ENCODE measurements around the gene MCMBP.

Gene MCMBP

DNA sequence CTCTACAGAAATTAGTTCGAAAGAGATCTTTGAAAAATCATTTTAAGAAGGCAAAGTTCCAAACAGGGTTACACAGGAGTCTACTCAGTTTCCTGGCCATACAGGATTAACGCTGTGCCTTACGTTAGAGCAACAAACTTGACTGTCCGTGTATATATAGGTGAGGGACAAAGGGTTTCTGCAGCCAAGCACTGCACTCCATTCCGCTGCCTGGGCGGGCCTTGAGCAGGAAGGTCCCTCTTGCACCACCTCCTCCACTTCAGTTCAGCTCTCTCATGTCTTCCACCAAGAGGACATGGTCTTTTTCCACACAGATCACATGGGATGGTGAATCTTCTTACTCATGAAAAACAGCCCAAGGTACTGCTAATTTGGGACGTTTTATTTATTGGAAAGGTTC is 43.2 kb downstream of the MCMBP start:
- 100% methylated on average over 5 of the region's 7 CpGs for WGBS, 2 experiments (ENCODE audit: insufficient coverage in 2 of 2)
- no peak overlapping the region for H3K27ac ChIP-seq (ENCODE audit: low read depth, low read length, severe bottlenecking)
- peaks cover 2% of the 10 kb centered on the region for H3K4me1 ChIP-seq (ENCODE audit: control insufficient read depth, insufficient read depth, low read length, poor library complexity, severe bottlenecking)
- peaks cover 82% of the 10 kb centered on the region for H3K36me3 ChIP-seq (ENCODE audit: control insufficient read depth, insufficient read depth, low read length)
- no peak overlapping the region for H3K4me3 ChIP-seq (ENCODE audit: extremely low read depth, insufficient read depth, low read length, poor library complexity, severe bottlenecking)
- no peaks in the 10 kb centered on the region for H3K9me3 ChIP-seq (ENCODE audit: control insufficient read depth, low read length)

DNA sequence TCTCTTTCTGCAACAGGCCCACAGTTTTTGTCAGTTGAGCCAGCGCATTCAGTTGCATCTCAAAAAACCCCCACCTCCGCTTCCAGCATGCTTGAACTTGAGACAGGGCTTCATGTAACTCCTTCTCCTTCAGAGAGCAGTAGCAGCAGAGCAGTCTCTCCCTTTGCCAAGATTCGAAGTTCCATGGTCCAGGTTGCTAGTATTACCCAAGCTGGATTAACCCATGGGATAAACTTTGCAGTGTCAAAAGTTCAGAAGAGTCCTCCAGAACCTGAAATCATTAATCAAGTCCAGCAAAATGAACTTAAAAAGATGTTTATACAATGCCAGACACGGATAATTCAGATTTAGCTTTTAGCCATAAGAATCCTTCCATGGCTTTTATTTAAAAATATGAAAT is 45.2 kb downstream of the MCMBP start:
- Histone ChIP-seq H3K9me3 (ENCODE audit: control insufficient read depth, low read length) (no peaks in the 10 kb centered on the region), H3K4me1 (ENCODE audit: control insufficient read depth, insufficient read depth, low read length, poor library complexity, severe bottlenecking) (no peaks in the 10 kb centered on the region), H3K36me3 (ENCODE audit: control insufficient read depth, insufficient read depth, low read length) (peaks cover 79% of the 10 kb centered on the region), H3K27ac (ENCODE audit: low read depth, low read length, severe bottlenecking) (no peak overlapping the region), H3K4me3 (ENCODE audit: extremely low read depth, insufficient read depth, low read length, poor library complexity, severe bottlenecking) (no peak overlapping the region)
- 100% methylated on average over 2 to 3 of the region's 4 CpGs for WGBS, 2 experiments (ENCODE audit: insufficient coverage in 2 of 2)

DNA sequence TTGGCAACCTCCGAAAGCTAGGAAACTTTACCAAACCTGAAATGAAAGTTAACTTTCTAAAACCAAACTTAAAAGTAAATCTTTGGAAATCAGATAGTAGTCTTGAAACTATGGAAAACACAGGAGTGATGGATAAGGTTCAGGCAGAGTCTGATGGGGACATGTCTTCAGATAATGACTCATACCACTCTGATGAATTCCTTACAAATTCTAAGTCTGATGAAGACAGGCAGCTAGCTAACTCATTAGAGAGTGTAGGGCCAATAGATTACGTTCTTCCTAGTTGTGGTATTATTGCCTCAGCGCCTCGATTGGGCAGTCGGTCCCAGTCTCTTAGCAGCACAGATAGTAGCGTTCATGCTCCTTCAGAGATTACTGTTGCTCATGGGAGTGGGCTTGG is 45.9 kb downstream of the MCMBP start:
- no peaks in the 10 kb centered on the region for H3K9me3 ChIP-seq (ENCODE audit: control insufficient read depth, low read length)
- H3K27ac ChIP-seq (ENCODE audit: low read depth, low read length, severe bottlenecking): no peak overlapping the region
- no peaks in the 10 kb centered on the region for H3K4me1 ChIP-seq (ENCODE audit: control insufficient read depth, insufficient read depth, low read length, poor library complexity, severe bottlenecking)
- H3K4me3 ChIP-seq (ENCODE audit: extremely low read depth, insufficient read depth, low read length, poor library complexity, severe bottlenecking): no peak overlapping the region
- 95 to 96% methylated on average over 5 of the region's 6 CpGs for WGBS, 2 experiments (ENCODE audit: insufficient coverage in 2 of 2)
- peaks cover 74% of the 10 kb centered on the region for H3K36me3 ChIP-seq (ENCODE audit: control insufficient read depth, insufficient read depth, low read length)

DNA sequence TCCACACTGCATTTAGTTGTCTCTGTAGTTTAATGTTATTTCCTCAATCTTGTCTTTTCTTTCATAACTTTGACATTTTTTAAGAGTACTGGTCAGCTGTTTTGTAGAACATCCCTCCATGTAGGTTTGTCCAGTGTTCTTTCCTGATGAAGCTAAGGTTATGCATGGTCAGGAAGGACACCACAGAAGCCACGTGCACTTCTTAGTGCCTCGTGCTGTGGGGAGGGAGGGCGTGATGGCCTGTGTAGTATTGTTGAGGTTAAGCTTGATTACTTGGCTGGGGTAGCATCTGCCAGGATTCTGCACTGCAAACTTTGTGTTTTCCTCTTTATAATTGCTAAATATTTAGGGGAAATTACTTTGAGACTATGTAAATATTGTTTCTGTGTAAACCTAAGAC is 48.3 kb downstream of the MCMBP start:
- WGBS, 2 experiments (ENCODE audit: insufficient coverage in 2 of 2): 88% methylated on average over 3 of the region's 3 CpGs; no CpG with 5 or more reads in 1 of the 2 experiments
- Histone ChIP-seq H3K4me3 (ENCODE audit: extremely low read depth, insufficient read depth, low read length, poor library complexity, severe bottlenecking) (no peak overlapping the region), H3K27ac (ENCODE audit: low read depth, low read length, severe bottlenecking) (no peak overlapping the region), H3K9me3 (ENCODE audit: control insufficient read depth, low read length) (no peaks in the 10 kb centered on the region), H3K36me3 (ENCODE audit: control insufficient read depth, insufficient read depth, low read length) (peaks cover 52% of the 10 kb centered on the region), H3K4me1 (ENCODE audit: control insufficient read depth, insufficient read depth, low read length, poor library complexity, severe bottlenecking) (peaks cover 4% of the 10 kb centered on the region)

DNA sequence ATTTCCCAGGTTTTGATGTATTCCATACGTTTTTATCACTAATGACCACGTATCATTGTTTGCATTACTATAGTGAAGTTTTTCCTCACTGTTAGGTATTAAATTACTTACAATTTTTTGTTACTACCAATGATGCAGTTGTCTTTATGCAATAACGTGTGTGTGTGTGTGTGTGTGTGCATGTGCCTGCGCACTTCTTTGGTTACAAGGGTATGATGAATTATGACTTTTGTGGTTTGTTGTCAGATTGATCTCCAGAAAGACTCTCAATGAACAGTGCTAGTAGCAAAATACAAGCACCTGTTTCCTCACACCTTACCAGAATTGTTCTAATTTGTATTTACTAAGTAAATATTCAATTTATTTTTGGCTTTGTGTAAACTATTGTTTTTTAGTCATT is 51.5 kb downstream of the MCMBP start:
- Histone ChIP-seq H3K9me3 (ENCODE audit: control insufficient read depth, low read length) (no peaks in the 10 kb centered on the region), H3K27ac (ENCODE audit: low read depth, low read length, severe bottlenecking) (no peak overlapping the region), H3K4me1 (ENCODE audit: control insufficient read depth, insufficient read depth, low read length, poor library complexity, severe bottlenecking) (peaks cover 4% of the 10 kb centered on the region), H3K4me3 (ENCODE audit: extremely low read depth, insufficient read depth, low read length, poor library complexity, severe bottlenecking) (no peak overlapping the region), H3K36me3 (ENCODE audit: control insufficient read depth, insufficient read depth, low read length) (peaks cover 24% of the 10 kb centered on the region)
- no CpG with 5 or more reads among the region's 4 CpGs for WGBS, 2 experiments (ENCODE audit: insufficient coverage in 2 of 2)

DNA sequence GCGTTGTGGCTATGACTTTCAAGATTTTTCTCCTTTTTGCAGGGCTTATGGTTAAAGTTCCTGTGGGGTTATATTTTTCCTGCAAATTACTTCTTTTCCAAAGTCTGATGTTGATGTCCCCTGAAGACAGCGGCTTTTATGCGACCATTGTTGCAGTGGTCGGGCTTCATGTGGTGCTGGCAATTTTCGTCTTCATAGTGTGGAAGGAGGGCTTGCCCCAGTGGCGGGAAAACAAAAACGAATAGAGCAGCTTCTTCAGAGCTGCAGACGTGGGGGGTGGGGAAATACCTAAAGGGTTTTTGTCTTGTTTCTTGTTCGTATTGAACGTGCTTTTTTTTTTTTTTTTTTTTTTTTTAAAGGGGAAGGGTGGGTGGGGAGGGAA is 53.8 kb downstream of the MCMBP start:
- peaks cover 4% of the 10 kb centered on the region for H3K4me1 ChIP-seq (ENCODE audit: control insufficient read depth, insufficient read depth, low read length, poor library complexity, severe bottlenecking)
- H3K36me3 ChIP-seq (ENCODE audit: control insufficient read depth, insufficient read depth, low read length): peaks cover 18% of the 10 kb centered on the region
- H3K9me3 ChIP-seq (ENCODE audit: control insufficient read depth, low read length): no peaks in the 10 kb centered on the region
- peak overlapping the region; percentile 75 for H3K27ac ChIP-seq (ENCODE audit: low read depth, low read length, severe bottlenecking)
- 60 to 76% methylated on average over 2 to 5 of the region's 10 CpGs for WGBS, 2 experiments (ENCODE audit: insufficient coverage in 2 of 2)
- peak overlapping the region; percentile 35 for H3K4me3 ChIP-seq (ENCODE audit: extremely low read depth, insufficient read depth, low read length, poor library complexity, severe bottlenecking)

DNA sequence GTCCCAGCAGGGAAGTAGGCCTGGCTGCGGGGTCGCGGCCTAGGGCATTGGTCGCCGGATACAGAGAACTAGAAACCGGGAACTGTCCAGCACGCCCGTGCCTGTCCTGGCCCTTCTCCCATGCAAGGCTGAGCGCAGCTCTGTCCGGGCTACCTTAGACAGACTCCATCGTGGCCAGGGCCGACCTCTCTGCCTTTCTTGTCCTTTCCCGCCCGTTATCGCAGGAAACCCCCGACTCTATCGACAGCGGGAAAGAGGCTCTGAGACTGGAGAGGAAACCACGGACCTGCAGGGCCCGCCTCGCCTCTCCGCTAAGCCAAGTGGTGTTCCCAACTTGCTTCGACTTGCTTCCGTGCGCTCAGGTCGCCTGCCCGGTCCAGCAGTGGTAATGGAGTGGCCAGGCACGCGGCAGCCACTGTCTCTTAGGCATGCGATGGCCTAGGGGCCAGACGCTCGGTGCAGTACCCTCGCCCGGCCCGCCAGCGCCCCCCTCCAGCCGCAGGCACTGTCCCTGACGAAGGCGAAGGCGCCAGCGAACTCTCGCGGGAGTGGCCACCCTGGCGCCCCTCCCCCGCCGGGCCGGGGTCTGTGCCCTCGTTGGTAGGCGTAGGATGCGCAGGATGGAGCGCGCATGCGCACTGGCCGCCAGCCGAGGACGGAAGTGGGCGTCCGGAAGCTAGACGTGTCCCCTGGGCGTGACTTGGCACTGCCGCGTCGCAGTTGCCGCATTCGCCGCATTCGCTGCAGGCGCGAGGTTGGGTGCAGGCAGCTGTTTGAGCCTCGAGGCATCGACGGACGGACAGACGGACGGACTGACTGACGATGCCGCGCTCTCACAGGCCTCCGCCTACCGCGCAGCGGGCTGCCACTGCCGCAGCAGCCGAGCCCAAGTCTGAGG is 54.4 kb downstream of the MCMBP start:
- H3K36me3 ChIP-seq (ENCODE audit: control insufficient read depth, insufficient read depth, low read length): peaks cover 17% of the 10 kb centered on the region
- H3K4me3 ChIP-seq (ENCODE audit: extremely low read depth, insufficient read depth, low read length, poor library complexity, severe bottlenecking): peak overlapping the region; percentile 35
- peaks cover 4% of the 10 kb centered on the region for H3K4me1 ChIP-seq (ENCODE audit: control insufficient read depth, insufficient read depth, low read length, poor library complexity, severe bottlenecking)
- H3K27ac ChIP-seq (ENCODE audit: low read depth, low read length, severe bottlenecking): peak overlapping the region; percentile 82
- no peaks in the 10 kb centered on the region for H3K9me3 ChIP-seq (ENCODE audit: control insufficient read depth, low read length)
- 56 to 77% methylated on average over 77 to 84 of the region's 84 CpGs for WGBS, 2 experiments (ENCODE audit: insufficient coverage in 2 of 2)

DNA sequence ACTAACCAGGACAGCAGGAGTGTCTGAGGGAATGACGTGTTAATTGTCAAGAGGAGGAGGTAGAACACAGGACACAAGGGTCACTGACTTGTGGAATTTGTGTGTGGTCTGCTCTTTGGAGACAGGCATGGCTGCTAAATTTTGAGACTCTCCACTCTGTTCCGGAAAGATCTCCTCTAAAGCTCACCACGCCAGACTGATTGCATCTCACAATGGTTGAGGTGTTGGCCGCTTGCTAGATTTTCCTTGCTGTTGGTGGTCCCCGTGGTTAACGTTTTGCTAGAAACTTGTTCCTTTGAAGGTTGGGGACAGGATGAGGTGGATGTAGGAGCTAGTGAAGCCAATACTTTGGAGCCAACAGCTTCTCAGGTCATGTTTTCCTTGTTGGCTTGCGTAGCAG is 57.0 kb downstream of the MCMBP start:
- Histone ChIP-seq H3K4me1 (ENCODE audit: control insufficient read depth, insufficient read depth, low read length, poor library complexity, severe bottlenecking) (peaks cover 4% of the 10 kb centered on the region), H3K4me3 (ENCODE audit: extremely low read depth, insufficient read depth, low read length, poor library complexity, severe bottlenecking) (no peak overlapping the region), H3K27ac (ENCODE audit: low read depth, low read length, severe bottlenecking) (no peak overlapping the region), H3K36me3 (ENCODE audit: control insufficient read depth, insufficient read depth, low read length) (peaks cover 20% of the 10 kb centered on the region), H3K9me3 (ENCODE audit: control insufficient read depth, low read length) (no peaks in the 10 kb centered on the region)
- WGBS, 2 experiments (ENCODE audit: insufficient coverage in 2 of 2): 91 to 99% methylated on average over 6 to 7 of the region's 7 CpGs

DNA sequence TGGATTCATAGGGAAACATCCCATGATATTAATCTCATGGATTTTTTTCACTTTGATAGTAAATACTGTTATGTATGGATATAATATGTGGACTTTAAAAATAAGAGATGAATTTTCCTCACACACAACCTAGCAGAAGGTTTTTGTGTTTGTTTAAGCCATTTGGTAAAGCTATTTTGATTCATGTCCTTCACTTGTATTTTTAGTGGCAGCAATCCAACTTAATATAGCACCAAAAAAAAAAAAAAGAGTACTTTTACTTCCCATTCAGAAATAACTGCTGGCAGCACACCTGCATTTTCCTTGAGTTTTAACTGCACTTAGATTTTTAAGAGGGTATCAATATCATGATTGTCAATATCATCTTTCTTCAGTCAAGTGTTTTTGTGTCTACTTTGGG is 60.0 kb downstream of the MCMBP start:
- Histone ChIP-seq H3K4me1 (ENCODE audit: control insufficient read depth, insufficient read depth, low read length, poor library complexity, severe bottlenecking) (no peaks in the 10 kb centered on the region), H3K9me3 (ENCODE audit: control insufficient read depth, low read length) (no peaks in the 10 kb centered on the region), H3K4me3 (ENCODE audit: extremely low read depth, insufficient read depth, low read length, poor library complexity, severe bottlenecking) (no peak overlapping the region), H3K27ac (ENCODE audit: low read depth, low read length, severe bottlenecking) (no peak overlapping the region), H3K36me3 (ENCODE audit: control insufficient read depth, insufficient read depth, low read length) (peaks cover 26% of the 10 kb centered on the region)

DNA sequence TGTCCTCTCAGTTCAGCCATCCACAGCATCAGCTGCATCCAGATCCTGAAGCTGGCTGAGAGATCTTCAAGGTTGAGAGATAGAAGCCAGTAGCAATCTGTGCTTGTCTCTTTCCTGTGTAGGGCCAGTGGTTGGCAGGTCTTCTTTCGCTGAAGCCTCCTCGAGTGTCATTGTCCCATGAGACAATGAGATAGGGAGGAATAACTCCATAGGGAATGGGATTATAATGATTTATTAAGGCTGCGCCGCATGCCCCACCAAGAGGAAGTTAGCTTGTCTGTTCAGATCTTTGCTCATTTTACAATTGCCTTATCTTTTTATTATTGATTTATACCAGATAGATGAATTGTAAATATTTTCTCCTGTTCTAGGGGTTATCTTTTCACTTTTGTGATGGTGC is 61.5 kb downstream of the MCMBP start:
- H3K4me1 ChIP-seq (ENCODE audit: control insufficient read depth, insufficient read depth, low read length, poor library complexity, severe bottlenecking): no peaks in the 10 kb centered on the region
- H3K36me3 ChIP-seq (ENCODE audit: control insufficient read depth, insufficient read depth, low read length): peaks cover 33% of the 10 kb centered on the region
- H3K9me3 ChIP-seq (ENCODE audit: control insufficient read depth, low read length): no peaks in the 10 kb centered on the region
- 82 to 86% methylated on average over 2 of the region's 4 CpGs for WGBS, 2 experiments (ENCODE audit: insufficient coverage in 2 of 2)
- no peak overlapping the region for H3K27ac ChIP-seq (ENCODE audit: low read depth, low read length, severe bottlenecking)
- no peak overlapping the region for H3K4me3 ChIP-seq (ENCODE audit: extremely low read depth, insufficient read depth, low read length, poor library complexity, severe bottlenecking)

DNA sequence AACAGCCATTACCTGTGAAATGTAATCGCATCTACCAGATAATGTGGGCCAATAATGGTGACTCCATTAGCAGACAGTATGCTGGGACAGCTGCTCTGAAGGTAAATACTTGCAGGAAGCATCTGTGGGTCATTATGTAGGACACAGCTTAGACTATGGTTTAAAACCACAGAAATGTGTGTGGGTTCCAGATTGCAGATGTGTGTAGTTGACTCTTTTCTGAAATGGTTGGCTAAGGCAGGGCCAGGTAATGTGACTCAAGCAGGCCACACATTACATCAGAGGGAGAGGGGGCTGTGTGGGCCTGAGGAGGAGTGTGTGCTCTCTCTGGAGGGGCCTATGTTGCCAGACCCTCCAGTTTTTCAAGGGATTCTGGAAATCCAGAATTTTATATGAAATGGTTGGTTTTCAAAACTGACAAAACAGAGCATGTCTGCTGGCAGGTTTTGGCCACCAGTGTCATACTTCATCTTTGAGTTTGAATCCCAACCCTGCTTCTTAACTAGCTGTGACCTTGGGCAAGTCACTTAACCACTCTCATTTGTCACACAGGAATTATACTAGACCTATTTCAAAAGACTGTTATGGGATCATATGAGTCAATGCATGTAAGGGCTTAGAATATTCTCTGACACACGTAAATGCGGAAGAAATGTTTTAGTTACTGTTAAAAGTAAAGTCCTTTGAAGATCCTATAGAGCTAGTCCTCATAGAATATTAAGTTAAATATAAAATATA is 64.5 kb downstream of the MCMBP start:
- no peak overlapping the region for H3K27ac ChIP-seq (ENCODE audit: low read depth, low read length, severe bottlenecking)

More for the DNA sequence above, 64.5 kb downstream of the MCMBP start:
- peaks cover 30% of the 10 kb centered on the region for H3K36me3 ChIP-seq (ENCODE audit: control insufficient read depth, insufficient read depth, low read length)
- no peaks in the 10 kb centered on the region for H3K9me3 ChIP-seq (ENCODE audit: control insufficient read depth, low read length)
- WGBS, 2 experiments (ENCODE audit: insufficient coverage in 2 of 2): 100% methylated on average over 1 of the region's 3 CpGs
- H3K4me1 ChIP-seq (ENCODE audit: control insufficient read depth, insufficient read depth, low read length, poor library complexity, severe bottlenecking): peaks cover 11% of the 10 kb centered on the region
- H3K4me3 ChIP-seq (ENCODE audit: extremely low read depth, insufficient read depth, low read length, poor library complexity, severe bottlenecking): no peak overlapping the region
